Umbilical cord (tissue), 2 donors: ENCODE results near the gene SHLD1. TPM values are rescaled to one million over a fixed set of nuclear protein-coding genes. Genes with fewer than 3 reads are reported as not detected.

Experiments
- DNase-seq: peaks from one replicate; pipeline ENCODE4 v3.0.0-alpha.2; 2015; ENCODE audit warnings: low spot score
- total RNA-seq: library from RNA; depleted of rRNA; stranded (reverse); fragments of >200 nt; gene quantifications from one replicate; pipeline ENCODE4 v1.2.3, GENCODE V29; 2014; ENCODE audit warnings: low replicate concordance; ENCODE audit not compliant: insufficient read depth

The SHLD1 gene
- total RNA-seq, 1 donor from 2014 or later = 14.7 TPM

GRCh38 chr20:5893052-5893451 lies 142.9 kb downstream of the SHLD1 start:
- no peak for DNase-seq

- no peak for DNase-seq
Measured at GRCh38 chr20:5893621-5894020, 143.4 kb downstream of the SHLD1 start.

DNA sequence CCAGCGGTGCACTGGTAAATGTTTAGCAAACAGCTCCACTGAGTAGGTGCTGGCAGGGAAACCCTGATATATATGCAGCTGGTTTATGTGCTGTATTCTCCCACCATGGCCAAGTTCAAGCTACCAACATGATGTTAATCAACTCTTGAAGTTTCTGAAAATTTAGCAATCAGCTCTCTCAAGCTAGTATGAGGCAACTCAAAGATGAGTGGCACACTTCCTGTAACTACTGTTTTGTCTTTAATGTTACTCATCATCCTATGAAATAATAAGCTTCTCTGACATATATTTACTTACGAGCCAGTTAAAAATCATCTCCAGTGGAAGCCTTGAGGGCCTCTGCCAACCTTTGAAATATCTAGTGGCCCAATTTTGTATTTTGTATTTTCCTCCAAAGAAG lies 145.4 kb downstream of the SHLD1 start:
- DNase-seq = no peak

- DNase-seq = no peak
Measured at GRCh38 chr20:5899444-5899843, 149.2 kb downstream of the SHLD1 start.

DNA sequence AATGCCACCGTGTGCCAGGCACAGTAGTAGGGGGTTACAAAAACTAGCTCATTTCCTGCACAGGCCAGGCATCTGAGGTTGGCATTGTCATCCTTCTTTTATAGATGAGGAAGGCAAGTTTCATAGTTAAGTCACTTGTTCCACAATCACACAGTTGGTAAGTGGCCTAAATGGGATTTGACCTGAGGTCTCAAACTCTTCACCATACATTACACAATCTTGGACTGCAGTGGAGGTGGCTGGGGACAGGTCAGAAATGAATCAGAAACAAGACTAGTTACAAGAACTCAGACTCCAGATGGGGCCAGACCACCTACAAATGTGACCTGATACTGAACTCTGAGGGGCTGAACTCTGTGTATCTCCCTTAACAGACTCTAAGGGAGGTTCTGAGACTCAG lies 150.7 kb downstream of the SHLD1 start:
- DNase-seq = no peak

- DNase-seq = no peak
Measured at GRCh38 chr20:5908981-5909380, 158.8 kb downstream of the SHLD1 start.

DNA sequence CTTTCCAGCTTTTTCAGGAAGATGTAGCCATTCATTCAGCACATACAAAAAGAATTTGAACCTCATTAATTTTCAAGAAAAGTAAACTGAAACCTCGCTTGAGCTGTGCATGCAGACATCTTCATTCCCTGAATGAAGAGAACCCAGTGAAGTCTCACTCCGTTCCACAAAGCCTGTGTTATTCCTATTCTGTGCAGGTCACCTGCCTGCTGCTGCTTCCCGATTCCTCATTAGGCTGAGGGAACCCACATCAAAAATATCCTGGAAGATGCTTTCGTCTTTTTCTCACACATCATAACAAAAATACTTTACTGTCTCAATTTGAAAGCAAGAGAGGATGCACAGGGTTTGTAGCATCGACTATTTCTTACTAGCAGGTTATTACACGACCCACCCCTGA lies 160.0 kb downstream of the SHLD1 start:
- no peak for DNase-seq

DNA sequence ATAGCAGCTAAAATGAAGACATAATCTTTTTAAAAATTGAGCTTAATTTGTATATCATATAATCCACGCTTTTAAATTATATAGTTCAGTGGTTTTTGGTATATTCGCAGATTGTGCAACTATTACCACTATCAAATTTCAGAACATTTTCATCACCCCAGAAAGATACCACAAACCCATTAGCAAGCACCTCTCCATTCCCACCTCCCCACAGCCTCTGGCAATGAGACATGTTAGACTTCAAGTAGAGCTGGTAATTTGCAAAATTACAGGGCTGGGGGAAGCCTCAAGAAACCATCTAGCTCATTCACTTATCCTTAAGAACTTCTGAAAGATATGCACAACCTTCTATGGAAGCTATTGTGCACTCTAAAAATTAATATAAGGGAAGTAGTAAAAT lies 163.0 kb downstream of the SHLD1 start:
- no peak for DNase-seq

Other genes with a start within 250 kb of the SHLD1 start
- gene GPCPD1, start 139.4 kb upstream of the SHLD1 start, total RNA-seq = 33.7 TPM
- 1.2 TPM for gene CHGB, start 161.1 kb downstream of the SHLD1 start, total RNA-seq
- gene TRMT6, start 200.1 kb downstream of the SHLD1 start, total RNA-seq = 11.6 TPM
- 4.3 TPM for gene MCM8, start 200.3 kb downstream of the SHLD1 start, total RNA-seq